ENCODE results near the gene ATAD3C. TPM values are rescaled to one million over a fixed set of nuclear protein-coding genes. Genes with fewer than 3 reads are reported as not detected.

ATAD3C gene
- total RNA-seq, 1 experiment from 2014 or later, result 1.4 TPM

DNA sequence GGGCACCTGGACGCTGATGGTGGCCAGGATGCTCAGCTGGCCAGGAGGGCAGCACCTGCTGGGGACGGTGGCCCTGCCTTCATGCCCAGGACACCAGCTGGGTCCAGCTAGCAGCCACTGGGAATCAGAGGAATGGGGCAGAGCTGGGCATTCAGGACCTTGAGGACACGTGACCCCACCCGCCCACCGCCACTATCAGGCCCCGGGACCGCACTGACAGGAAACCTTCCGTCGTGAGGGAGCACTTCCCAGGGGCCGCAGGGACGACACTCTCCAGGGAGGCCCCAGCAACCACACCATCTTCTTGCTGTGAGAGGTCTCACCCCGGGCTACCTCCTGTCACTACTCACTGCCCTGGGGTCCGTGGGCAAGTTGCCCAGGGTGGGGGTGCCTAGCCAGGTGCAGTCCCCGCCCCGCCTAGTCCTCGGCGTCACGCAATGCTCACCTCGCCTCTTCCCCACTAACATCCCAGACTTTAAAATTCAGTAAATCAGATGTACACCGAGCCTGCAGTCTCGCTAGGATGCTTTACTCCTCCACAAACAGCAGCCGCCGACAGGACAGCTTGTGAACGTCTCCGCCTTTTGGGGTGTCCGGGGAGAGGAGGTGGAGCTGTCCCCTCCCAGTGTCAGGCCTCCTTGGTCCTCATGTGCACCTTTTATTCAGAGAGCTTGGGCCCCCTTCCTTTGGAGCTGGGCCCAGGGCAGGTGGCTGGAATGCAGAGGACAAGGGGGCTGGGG, 9.1 kb upstream of the ATAD3C start:
- CTCF ChIA-PET, result interaction anchor here (0.9 to 1.7 kb wide), 3 partner anchors 25 to 64 kb away, joined by 4 to 11 read pairs (median 6); no protein-coding TSS in a partner anchor
- Histone ChIP-seq H3K9me3 (ENCODE audit: low read length) (no peaks in the 10 kb centered on the region), H3K79me2 (ENCODE audit: low read length) (peaks cover 13% of the 10 kb centered on the region), H3K9ac (ENCODE audit: low read length) (no peak overlapping the region), H3K4me2 (ENCODE audit: low read length) (no peak overlapping the region), H3K9me2 (replicated peaks; ENCODE audit: low read length) (no peaks in the 10 kb centered on the region), H3K27me3 (ENCODE audit: low read length) (no peaks in the 10 kb centered on the region), H4K20me1 (ENCODE audit: low read length) (no peaks in the 10 kb centered on the region), H3F3A (ENCODE audit: low read length, unreplicated experiment) (no peaks in the 10 kb centered on the region), H2AFZ (ENCODE audit: low read length) (no peak overlapping the region), H3K27ac (ENCODE audit: low read length) (no peak overlapping the region), H3K4me1 (ENCODE audit: insufficient read depth, low read length) (peaks cover 10% of the 10 kb centered on the region), H3K36me3 (ENCODE audit: low read depth, low read length) (no peaks in the 10 kb centered on the region), H3K4me3 (ENCODE audit: low read length) (no peak overlapping the region)
- no TSS peak for BruUV-seq (replicated peaks)
- ATAC-seq (no peak), DNase-seq (no peak)
- POLR2A ChIA-PET (ENCODE audit: unreplicated experiment), result no interaction called here
- TF ChIP-seq EZH2phosphoT487 (IDR thresholded peaks at IDR 0.05; ENCODE audit: borderline replicate concordance, low read length) (no peak), EZH2 (IDR thresholded peaks at IDR 0.05; ENCODE audit: low read length, unreplicated experiment) (no peak)
- TF ChIP-seq, protein P1, sequence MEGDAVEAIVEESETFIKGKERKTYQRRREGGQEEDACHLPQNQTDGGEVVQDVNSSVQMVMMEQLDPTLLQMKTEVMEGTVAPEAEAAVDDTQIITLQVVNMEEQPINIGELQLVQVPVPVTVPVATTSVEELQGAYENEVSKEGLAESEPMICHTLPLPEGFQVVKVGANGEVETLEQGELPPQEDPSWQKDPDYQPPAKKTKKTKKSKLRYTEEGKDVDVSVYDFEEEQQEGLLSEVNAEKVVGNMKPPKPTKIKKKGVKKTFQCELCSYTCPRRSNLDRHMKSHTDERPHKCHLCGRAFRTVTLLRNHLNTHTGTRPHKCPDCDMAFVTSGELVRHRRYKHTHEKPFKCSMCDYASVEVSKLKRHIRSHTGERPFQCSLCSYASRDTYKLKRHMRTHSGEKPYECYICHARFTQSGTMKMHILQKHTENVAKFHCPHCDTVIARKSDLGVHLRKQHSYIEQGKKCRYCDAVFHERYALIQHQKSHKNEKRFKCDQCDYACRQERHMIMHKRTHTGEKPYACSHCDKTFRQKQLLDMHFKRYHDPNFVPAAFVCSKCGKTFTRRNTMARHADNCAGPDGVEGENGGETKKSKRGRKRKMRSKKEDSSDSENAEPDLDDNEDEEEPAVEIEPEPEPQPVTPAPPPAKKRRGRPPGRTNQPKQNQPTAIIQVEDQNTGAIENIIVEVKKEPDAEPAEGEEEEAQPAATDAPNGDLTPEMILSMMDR (conservative IDR thresholded peaks at IDR 0.05; ENCODE audit: low read depth, low read length), result no peak
- intact Hi-C loops (cut with micrococcal nuclease), result no loop called here

DNA sequence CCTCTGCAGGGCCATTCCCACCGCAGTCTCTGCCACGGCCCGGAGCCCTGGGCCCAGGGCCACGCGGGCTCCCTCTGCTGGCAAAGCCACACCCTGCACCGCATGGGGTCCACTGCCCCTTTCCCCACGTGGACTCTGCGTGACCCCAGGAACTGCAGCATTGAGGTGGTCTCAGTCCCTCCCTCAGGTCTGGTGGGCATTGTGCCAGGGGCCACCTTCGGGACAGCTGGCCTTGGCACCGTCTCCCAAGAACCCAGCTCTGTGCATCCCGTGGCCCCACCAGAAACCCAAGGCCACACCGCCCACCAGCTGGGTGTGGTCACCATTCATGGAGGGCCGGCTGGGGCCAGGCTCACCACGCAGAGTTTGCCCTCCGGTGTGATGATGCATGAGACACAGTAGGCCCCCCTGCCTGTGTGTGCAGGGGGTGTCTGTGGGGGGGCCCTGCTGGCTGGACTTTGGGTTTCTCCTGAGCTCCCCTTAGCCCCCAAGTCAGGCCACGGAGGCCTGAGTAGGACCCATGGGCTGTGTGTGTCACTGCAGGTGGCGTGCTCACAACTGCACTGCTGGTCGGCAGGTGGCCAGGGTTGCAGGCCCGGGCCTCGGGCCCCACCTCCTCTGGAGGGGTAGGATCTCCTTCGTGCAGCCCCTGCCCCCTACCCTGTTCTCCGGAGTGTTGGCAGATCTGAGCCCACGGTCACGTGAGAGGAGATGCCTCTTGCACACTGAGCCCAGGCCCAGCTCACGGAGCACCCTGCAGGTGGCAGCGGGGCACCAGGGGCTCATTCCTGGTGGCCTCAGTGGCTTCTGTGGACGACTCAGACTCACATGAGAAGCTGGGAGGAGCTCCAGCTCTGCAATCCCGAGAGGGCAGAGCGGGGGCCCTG, 8.2 kb upstream of the ATAD3C start:
- no peaks in the 10 kb centered on the region for H3F3A ChIP-seq (ENCODE audit: low read length, unreplicated experiment)
- ATAC-seq, result peak; percentile 76
- no peaks in the 10 kb centered on the region for H3K27me3 ChIP-seq (ENCODE audit: low read length)
- H3K79me2 ChIP-seq (ENCODE audit: low read length), result peaks cover 8% of the 10 kb centered on the region
- no peaks in the 10 kb centered on the region for H3K36me3 ChIP-seq (ENCODE audit: low read depth, low read length)
- H3K9ac ChIP-seq (ENCODE audit: low read length), result no peak overlapping the region
- H3K4me1 ChIP-seq (ENCODE audit: insufficient read depth, low read length), result peaks cover 6% of the 10 kb centered on the region
- CTCF ChIA-PET, result interaction anchor here (0.6 to 1.7 kb wide), 4 partner anchors 17 to 63 kb away, joined by 3 to 11 read pairs (median 4); no protein-coding TSS in a partner anchor
- no peaks in the 10 kb centered on the region for H3K9me2 ChIP-seq (replicated peaks; ENCODE audit: low read length)
- TF ChIP-seq EZH2 (IDR thresholded peaks at IDR 0.05; ENCODE audit: low read length, unreplicated experiment), result no peak
- TF ChIP-seq, protein P1 (conservative IDR thresholded peaks at IDR 0.05; ENCODE audit: low read depth, low read length), result peak; percentile 94
- H4K20me1 ChIP-seq (ENCODE audit: low read length), result no peaks in the 10 kb centered on the region
- H2AFZ ChIP-seq (ENCODE audit: low read length), result no peak overlapping the region
- no peak overlapping the region for H3K4me2 ChIP-seq (ENCODE audit: low read length)
- intact Hi-C loops (cut with micrococcal nuclease), result no loop called here
- no TSS peak for BruUV-seq (replicated peaks)
- H3K27ac ChIP-seq (ENCODE audit: low read length), result no peak overlapping the region
- no peak overlapping the region for H3K4me3 ChIP-seq (ENCODE audit: low read length)
- POLR2A ChIA-PET (ENCODE audit: unreplicated experiment), result no interaction called here
- DNase-seq, result peak; percentile 70
- H3K9me3 ChIP-seq (ENCODE audit: low read length), result no peaks in the 10 kb centered on the region

Data from PC-3 (cell line).